Fibroblast of skin of scalp (primary cell): Measurements from ENCODE around the gene FAM229A.
A peak's percentile ranks its signal among the peaks of the same experiment; 100 is the strongest.
"Not testable (repeated sequence)": the region's sequence is repeated elsewhere in the genome, so short reads cannot be mapped to it uniquely, and the experiment has no call there.

Source experiments
- DNase-seq: peaks from one replicate; pipeline ENCODE4 v3.0.0-alpha.2; 2013

FAM229A gene

DNA sequence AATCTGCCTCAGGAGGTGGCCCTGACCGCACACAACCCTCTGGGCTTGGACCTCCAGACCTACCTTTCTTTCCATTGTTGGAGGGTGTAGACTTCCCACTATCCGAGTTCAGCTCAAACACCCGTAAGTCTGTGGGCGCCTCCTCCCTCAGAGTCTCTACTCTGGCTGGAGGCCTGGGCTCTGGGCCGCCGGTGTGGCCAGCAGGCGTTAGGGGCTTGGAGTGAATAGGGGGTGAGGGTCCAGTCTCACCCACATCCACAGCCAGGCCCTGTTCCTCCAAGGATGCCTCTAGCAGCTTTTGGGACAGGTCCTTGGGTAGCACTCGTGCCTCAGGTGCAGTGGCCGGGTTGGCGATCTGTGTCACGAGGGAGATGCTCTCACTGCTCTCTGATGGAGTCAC is 13.9 kb upstream of the FAM229A start:
- no peak for DNase-seq

GRCh38 chr1:32373996-32374592 is 11.8 kb upstream of the FAM229A start:
- no peak for DNase-seq

DNA sequence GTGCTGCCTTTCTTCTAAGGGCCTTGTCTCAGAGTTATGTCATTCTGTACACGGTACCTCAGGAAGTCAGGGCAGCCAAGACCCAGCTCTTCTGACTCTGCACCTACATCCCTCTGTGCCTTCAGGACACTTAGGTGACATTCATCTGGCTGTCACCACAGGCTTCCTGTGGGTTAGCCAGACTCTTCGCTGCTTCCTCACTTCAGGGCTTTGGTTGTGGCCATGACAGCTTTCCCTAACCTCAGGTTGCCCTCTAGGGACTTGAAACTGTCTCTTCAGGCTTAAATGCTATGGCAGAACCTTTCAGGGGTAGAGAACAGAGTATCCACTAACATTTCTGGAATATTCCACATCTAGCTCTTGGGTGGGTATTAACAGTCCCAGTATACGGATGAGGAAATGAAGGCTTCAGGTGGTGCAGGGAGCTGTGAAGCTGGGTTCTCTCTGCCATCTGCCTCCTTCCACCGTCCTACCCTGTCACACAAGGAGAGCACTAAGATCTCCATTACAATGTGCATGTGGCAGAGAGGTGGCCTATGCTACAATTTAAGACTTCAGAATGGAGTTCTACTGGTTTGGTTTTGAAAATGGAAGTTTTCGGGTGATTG is 10.0 kb upstream of the FAM229A start:
- no peak for DNase-seq

- DNase-seq, result no peak
These were observed 5.8 kb upstream of the FAM229A start for GRCh38 chr1:32367912-32368635.

DNA sequence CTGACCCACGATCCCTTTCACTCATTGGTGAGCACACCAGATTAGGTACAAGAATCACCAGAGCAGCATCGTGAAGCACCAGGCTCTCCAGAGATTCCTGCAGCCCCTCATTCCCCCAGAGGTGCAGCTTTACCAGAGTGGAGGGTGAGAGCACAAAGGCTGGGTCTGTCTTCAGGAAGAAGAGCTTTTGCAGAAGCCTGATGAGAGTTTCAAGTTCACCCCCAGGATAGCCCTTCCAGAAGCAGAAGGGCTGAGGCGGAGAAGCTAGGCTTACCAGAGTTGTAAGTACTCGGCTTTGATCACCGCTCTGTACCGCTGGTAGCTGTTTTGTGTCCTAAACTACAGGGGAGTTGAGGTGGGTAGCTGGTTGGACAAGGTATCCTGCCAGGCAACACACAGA is 3.2 kb upstream of the FAM229A start:
- no peak for DNase-seq

- no peak for DNase-seq
These were observed 2.6 kb upstream of the FAM229A start for GRCh38 chr1:32364836-32365235.

- no peak for DNase-seq
These were observed 1.4 kb upstream of the FAM229A start for GRCh38 chr1:32363713-32364112.

GRCh38 chr1:32361674-32362473 is 411 bp downstream of the FAM229A start:
- peak; percentile 33 for DNase-seq

GRCh38 chr1:32361308-32361673 is 994 bp downstream of the FAM229A start:
- no peak for DNase-seq

GRCh38 chr1:32358435-32358834 is 3.9 kb downstream of the FAM229A start:
- DNase-seq, result no peak

GRCh38 chr1:32357614-32358013 is 4.7 kb downstream of the FAM229A start:
- no peak for DNase-seq

- DNase-seq, result no peak
These were observed 5.8 kb downstream of the FAM229A start for GRCh38 chr1:32356478-32356877.

- not testable (repeated sequence) for DNase-seq
These were observed 6.5 kb downstream of the FAM229A start for GRCh38 chr1:32355778-32356177.

DNA sequence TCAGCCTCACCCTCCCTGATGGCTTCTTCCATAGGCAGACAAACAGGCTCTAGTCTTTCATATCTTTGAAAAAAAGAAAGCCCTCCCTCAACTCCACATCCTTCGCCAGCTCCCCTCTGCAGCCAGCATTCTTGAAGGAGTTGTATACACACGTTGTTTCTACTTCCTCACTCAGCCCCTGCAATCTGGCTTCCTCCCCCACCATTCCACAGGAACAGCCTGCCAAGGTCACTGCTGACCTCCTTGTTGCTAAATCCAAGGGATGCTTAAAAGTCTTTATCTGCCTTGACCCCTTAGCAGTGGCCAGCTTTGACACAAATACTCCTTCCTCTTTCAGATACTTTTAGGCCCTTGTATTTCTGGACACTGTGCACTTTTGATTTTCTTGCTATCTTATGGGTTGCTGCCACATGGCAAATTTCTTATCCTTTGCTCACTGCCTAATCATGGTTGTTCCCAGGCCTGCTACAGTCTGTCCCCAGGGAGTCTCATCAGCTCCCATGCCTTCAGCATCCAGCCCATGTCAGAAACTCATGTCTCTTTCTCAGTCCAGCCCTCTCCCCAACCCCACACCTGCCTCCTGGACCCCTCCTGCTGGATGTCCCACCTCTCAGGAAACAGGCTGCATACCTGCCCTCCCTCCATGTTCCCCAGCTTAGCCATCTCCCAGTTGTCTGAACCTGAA is 8.3 kb downstream of the FAM229A start:
- peak; percentile 47 for DNase-seq

GRCh38 chr1:32353431-32353830 is 8.9 kb downstream of the FAM229A start:
- DNase-seq, result no peak

- no peak for DNase-seq
These were observed 9.4 kb downstream of the FAM229A start for GRCh38 chr1:32352831-32353383.

DNA sequence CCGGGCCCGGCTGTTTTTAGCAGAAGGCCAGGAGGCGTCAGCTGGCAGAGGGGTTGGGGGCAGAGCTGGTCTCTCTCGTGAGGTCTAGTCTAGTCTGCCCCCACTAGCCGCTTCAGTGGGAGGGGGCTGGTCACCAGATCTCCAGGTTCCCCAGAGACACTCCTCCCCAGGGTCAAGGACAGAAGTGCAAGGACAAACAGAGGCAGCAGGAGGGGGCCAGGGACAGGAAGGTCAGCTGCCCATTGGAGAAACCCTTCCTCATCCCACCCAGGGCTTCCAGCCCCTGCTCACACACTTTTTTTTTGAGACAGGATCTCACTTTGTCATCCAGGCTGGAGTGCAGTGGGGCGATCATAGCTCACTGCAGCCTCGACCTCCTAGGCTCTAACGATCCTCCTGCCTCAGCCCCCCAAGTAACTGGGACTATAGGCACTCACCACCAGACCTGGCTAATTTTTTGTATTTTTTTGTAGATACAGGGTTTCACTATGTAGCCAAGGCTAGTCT is 10.0 kb downstream of the FAM229A start:
- DNase-seq, result no peak

DNA sequence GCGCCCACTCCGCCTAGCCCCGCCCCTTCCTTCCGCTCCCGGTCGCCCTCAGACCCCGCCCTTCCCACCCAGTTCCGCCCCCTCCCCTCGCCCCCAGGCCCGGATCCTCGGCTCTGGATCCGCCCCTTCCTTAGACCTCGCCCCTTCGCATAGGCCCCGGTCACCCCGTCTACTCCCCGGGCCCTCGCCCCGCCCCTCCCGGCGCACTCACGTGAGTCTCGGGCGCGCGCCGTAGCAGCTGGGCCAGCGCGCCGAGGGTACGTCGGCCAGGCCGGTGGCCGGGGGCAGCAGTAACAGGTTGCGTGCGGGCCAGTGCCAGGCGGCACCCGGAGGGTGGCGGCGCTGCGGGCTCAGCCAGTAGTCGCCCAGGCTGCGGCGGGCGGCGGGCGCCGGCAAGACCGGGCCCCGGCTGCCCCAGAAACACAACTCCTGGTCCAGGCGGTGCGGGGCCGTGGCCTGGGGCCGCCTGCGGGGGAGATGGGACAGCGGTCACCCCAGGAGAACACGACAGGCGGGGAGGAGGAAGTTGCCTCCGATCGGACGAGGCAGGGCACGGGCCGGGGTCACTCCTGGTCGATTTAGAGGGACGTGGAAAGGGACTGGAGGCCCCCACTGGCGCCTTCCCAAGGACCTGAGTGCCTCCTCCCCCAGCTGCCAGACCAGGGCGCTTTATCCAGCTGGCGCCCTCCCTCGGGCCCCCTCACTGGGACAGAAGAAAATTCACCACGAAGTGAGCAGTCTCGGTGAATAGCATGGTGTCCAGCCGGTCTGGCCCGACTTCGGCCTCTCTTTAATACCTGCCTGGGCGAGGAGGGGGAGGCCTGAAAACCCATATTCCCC is 10.7 kb downstream of the FAM229A start:
- DNase-seq, result peak; percentile 96

GRCh38 chr1:32350785-32351398 is 11.4 kb downstream of the FAM229A start:
- peak; percentile 73 for DNase-seq

DNA sequence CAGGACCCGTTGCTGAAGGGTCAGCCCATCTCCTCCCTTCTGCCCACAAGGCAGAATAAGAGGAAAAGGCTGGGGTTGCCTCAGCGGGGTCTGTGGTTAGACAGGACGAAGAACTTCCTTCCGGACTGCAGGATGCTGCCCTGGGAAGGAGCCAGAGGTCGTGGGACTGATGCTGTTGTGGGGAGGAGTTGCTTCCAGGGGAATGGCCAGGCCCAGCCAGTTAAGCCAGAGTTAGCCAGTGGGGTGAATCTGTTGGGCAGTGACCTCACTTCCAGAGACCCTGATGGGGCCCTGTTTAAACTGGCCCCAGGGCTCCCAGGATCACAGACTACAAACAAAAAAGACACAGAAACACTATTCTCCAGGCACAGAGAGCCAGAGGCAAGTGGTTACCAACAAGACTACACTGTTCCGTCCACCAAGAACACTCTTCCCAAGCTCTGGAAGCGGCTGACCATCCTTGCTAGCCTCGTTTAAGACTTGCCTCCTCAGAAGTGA is 13.0 kb downstream of the FAM229A start:
- DNase-seq, result no peak
